GM12872 (cell line): ENCODE results near the gene CCDC88C.

Experiments
- CTCF ChIP-seq: IDR thresholded peaks from 3 replicates; pipeline ENCODE4 v1.5.1; 2011; ENCODE audit warnings: low read depth, mild to moderate bottlenecking, low read length, moderate library complexity; ENCODE audit not compliant: insufficient read depth

The CCDC88C gene

GRCh38 chr14:91284791-91285548 lies 132.7 kb downstream of the CCDC88C start:
- no peak for TF ChIP-seq CTCF

GRCh38 chr14:91284146-91284790 lies 133.4 kb downstream of the CCDC88C start:
- no peak for TF ChIP-seq CTCF

- no peak for TF ChIP-seq CTCF
These were observed 134.0 kb downstream of the CCDC88C start for GRCh38 chr14:91283666-91284065.

- TF ChIP-seq CTCF = no peak
These were observed 134.5 kb downstream of the CCDC88C start for GRCh38 chr14:91282954-91283645.

- TF ChIP-seq CTCF = no peak
These were observed 136.3 kb downstream of the CCDC88C start for GRCh38 chr14:91281346-91281745.

GRCh38 chr14:91280129-91280528 lies 137.5 kb downstream of the CCDC88C start:
- no peak for TF ChIP-seq CTCF

- no peak for TF ChIP-seq CTCF
These were observed 138.3 kb downstream of the CCDC88C start for GRCh38 chr14:91279354-91279753.
